Head of caudate nucleus (tissue), 42 donors: ENCODE results near the gene ATXN1.

Experiments
- DNase-seq, 42 donors: peaks; one replicate each; pipeline versions ENCODE4 v3.0.0 to v3.0.0-alpha.2; 2020 to 2021; ENCODE audit warnings: mixed read lengths in 7 of 42
- intact Hi-C: fragments of 100-400 bp; cut with DNase I; formaldehyde crosslinking; loops from one replicate; pipeline ENCODE4 v1.15.0; 2022

ATXN1 gene

DNA sequence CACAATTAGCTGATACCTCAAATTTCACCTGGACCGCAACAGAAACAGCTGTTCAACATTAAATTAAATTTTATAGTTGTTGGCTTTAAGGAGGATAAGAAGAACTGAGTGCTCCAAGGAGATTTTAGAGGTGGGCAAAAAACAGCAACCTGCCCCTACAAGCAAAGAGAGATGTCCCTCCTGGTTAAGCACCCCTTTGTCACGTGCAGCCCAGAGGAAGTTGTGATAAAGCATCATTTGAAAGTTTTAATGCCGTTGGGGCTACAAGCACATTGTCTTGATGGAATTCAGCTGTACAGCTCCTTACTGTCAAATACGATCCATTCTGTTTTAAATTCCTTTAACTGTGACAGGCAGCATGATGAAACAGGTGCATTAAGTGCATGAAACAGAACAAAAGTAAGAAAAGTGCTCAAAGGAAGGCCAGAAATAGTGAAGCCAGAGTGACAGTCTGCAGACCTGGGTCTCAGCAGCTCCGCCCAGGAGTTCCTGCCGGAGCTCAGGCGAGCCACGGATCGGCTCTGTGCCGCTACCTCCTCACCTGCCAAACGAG lies 327.8 kb downstream of the ATXN1 start:
- intact Hi-C loops = no loop called here
- no peak for DNase-seq

DNA sequence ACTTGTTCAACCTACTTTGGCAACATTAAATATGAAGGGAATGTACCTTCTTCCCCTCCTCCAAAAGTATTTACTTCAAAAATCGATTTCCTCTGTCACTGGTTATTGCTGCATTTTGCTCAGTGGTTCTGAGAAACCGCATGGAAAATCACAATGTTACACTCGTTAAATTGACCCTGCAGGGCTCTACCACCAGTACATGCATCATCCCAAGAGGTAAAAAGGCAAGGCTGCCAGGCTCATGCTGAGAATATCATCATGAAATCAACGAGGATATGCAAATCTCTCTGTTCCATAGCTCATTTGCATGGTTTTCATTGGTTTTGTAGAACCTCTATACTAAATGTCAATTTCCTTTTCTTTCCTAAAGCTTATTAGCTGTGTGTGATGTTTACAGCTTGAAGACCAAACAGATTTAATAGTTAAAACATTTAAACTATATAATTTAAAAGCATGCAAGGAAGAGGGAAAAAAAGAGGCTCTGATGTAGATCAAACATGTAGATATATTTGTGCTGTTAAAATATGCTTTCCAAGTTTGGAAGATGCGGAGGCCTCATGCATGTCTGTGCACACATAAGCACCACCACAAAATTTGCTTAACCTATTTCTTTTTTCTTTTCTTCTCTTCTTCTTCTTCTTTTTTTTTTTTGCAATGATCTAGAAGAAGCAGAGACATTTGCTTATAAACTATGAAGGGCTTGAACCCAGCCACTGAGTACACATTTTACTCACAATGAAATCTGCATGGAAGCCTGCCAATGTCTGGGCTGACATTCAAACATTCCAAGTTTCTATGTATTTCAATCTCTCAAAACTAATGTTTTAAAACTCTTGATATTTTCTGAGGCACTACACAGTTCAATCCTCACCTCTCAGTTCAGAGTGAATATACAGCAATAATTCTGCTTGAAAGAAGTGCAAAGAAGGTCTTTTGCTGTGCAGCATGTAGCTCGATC lies 328.9 kb downstream of the ATXN1 start:
- intact Hi-C loops = no loop called here
- DNase-seq = peak in 7 of 42 donors; percentile 33 to 73 (median 41)

DNA sequence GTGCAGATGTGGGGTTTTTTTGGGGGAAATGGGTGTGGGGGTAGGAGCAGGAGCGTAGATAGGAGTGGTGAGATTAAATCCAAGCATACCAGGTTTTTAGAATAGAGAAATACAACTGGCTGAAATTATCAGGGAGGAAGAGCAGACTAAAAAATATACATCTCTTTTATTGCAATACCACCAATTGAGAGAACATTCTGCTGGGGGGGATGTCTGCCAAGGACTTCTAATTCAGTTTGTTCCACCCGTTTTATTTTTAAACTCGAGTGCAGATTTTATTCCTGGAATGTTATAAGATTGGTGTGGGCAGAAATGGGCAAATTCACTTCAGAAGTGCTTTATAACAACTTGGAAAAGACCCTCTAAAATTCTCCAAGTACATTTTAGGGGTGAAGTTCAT lies 330.2 kb downstream of the ATXN1 start:
- intact Hi-C loops = no loop called here
- no peak for DNase-seq

DNA sequence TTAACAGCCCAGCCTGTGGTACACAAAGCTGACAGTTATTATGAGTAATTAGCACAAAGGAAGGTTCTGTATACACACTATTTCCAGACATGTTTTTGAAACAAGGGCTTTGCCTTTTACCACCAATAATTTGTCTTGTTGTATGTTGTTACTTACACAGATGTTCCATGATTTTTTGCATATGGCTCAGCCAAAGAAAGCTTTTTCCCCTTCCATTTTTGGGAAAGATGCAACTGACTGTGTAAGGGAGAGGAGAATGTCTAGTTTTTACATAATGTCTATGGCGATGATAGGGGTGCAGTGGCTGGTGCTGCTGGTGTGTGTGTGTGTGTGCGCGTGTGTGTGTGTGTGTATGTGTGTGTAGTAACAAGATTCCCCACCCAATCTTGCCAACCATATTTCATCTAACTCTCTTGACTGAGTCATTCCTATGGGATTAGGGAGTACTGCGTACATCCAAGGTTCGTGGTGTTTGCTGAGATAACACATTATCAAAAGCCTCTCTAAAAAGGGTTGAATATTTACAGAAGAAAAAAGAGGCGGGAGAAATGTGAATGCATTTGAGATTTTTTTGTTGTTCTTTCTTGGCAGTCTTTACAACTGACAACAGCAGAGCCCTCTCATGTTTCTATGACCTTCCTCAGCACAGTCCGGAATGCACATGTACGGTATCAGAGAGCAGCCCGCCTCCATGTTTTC lies 330.7 kb downstream of the ATXN1 start:
- intact Hi-C loops = no loop called here
- peak in 1 of 42 donors; percentile 37 for DNase-seq

DNA sequence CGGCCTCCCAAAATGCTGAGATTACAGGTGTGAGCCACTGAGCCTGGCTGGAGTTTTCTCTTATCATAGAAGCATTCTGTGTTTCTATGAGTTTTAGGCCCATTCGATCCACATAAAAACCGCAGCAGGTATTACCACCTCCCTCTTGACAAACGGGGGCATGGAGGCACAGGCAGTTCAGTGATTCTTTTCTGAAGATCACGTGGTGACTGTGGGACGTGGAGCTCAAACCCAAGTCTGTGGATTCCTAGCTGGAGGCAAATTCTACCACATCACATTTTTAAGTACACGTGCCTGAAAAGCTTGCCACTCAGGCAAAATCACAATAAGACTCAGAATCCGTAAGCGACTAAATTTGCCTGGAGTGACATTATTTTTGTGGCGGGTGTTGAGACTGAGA lies 331.6 kb downstream of the ATXN1 start:
- peak in 16 of 42 donors; percentile 14 to 66 (median 41) for DNase-seq
- intact Hi-C loops = loop anchor here (10.0 kb wide), 1 partner anchor 335 kb away; the partner anchor contains the start of gene ATXN1

GRCh38 chr6:16427124-16427523 lies 334.1 kb downstream of the ATXN1 start:
- intact Hi-C loops = loop anchor here (10.0 kb wide), 1 partner anchor 338 kb away; the partner anchor contains the start of gene ATXN1
- peak in 2 of 42 donors; percentile 34 to 46 for DNase-seq

DNA sequence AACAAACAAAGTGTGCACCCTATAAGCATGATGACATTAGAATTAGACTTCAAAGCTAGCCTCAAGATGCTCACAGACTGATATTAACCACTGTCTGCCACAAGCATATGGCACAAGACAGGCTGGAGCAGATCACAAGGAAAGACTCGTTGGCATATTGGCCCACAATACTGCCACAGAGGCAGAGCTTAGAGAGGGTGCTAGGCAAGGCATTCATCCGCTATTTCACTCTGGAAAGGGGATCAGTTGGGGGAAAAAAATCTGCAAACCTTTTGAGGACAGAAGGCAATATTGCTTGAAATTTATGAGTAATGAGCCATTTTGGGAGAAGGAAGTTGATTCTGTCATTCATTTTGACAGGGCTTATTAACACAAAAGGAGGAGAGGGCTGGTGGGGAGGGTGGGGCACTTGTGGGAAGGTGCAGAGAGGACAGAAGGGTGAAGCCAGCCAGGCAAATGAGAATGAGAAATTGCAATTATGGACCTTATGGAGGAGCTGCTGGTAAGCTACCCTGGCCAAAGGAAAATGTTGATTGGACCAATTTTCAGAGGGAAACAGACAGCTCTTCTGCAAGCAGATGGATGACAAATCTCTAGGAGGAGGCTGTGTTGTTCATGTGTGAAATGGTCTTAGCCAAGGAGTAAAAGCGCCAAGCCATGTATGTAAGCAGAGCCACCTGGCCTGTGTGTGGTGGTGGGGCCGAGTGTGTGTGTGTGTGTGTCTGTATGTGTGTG lies 335.2 kb downstream of the ATXN1 start:
- intact Hi-C loops = loop anchor here (10.0 kb wide), 1 partner anchor 339 kb away; the partner anchor contains the start of gene ATXN1
- DNase-seq = no peak

DNA sequence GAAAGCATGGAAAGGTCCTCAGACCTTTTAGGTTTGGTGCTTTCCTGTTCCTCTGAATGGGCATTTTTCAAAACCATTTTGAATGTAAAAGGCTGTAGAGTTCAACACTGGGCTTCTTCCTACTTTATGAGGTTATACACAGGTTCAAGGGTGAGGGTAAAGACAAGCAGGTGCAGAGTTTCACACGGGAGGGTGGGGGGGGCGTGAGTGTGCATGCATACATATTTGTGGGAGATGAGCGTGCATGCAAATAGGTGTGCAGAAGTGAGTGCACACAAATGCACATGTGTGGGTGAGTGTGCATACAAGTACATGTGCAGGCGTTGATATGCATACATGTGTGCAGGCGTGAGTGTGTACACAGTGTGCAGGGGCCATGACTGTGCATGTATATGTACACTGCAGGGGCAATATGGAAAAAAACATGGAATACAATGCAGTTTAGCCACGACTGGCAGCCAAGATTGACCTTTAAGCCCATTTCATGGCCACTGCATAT lies 339.7 kb downstream of the ATXN1 start:
- no peak for DNase-seq
- intact Hi-C loops = loop anchor here (10.0 kb wide), 1 partner anchor 343 kb away; the partner anchor contains the start of gene ATXN1

- DNase-seq = peak in 1 of 42 donors; percentile 31
- intact Hi-C loops = loop anchor here (10.0 kb wide), 1 partner anchor 344 kb away; the partner anchor contains the start of gene ATXN1
Measured at GRCh38 chr6:16420715-16421461, 340.4 kb downstream of the ATXN1 start.

DNA sequence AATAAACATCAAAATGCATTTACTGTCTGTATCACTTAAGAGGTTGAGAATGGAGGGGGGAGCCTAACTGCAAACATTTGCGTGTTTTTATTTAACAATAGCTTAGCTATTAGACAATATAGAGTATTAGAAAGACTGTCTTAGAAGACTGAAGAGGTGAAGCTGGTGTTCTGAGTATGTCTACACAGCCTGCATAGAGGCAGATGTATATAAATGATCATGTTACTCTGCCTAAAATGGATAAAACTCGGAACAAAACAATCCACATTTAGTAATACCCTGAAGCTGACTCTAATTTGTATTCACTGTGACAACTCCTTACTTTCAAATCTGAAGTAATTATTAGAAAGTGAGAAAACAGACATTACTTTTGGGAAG lies 340.9 kb downstream of the ATXN1 start:
- intact Hi-C loops = loop anchor here (10.0 kb wide), 1 partner anchor 344 kb away; the partner anchor contains the start of gene ATXN1
- DNase-seq = no peak

DNA sequence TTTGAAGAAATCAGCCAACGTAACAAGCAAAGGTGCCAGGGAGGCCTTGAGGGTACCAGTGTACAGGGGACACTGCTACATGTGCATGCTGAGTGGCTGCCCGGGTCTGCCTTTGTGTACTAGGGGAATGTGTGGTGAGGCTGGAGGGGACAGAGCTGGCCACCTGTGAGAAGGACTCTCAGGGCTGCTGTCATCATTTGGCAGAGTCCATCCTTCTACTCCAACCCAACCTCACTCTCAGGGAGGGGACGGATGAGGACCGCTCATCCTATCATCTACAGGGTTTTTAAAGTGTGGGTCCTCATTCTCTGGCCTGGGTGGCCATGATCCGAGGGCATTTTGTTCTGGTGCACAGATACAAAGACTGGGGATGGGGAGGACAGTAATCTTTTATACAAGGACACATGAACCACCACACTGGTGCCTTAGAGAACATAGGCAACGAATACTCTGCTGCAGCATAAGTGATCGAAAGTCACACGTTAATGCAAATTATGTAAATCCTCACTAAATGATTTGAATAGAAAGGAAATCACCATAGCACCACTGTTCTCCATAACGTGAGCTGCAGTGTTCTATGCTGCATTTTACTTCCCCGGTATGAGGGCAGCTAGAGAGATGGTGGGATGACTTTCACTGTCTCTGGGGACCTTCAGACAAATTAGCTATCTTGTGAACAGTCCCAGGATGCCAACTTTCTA lies 341.5 kb downstream of the ATXN1 start:
- intact Hi-C loops = loop anchor here (10.0 kb wide), 1 partner anchor 345 kb away; the partner anchor contains the start of gene ATXN1
- no peak for DNase-seq

DNA sequence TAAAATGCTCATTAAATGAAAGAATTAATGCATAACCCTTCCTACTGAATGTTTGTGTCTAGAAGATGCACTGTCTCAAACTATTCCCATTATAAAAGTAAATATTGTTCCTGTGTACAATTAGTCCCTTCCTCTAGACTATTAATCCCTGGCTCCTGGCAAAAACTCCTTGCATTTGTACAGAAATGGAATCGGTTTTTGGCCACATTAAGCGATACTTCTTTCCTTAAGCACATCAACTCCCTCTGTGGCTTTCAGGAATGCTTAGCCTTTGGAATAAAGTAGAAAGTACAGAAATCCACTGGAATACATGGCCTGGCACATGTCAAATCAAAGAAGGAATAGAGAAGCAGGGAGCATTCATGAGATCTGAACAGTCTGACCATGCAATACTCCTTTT lies 343.1 kb downstream of the ATXN1 start:
- intact Hi-C loops = no loop called here
- DNase-seq = no peak

DNA sequence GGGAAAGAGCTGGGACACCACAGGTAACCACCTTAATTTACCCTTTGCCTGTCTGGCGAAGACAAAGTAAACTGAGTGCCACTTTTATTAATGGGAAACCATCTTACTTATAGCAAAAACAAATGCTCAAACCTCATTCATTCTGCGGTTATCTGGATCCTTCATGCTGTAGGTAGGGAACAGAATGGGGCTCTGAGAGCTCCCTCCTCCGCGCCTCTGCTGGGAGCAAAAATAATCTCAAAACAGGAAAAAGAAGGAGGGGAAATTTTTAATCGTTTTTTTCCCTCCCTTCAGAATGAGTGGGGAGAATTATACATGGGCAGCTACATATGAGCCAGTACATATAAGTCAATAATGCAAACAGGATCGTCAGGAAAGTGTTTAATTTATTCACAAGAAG lies 345.6 kb downstream of the ATXN1 start:
- peak in 6 of 42 donors; percentile 32 to 54 (median 48) for DNase-seq

GRCh38 chr6:16414205-16414604 lies 347.1 kb downstream of the ATXN1 start:
- peak in 17 of 42 donors; percentile 28 to 79 (median 51) for DNase-seq
- intact Hi-C loops = no loop called here

More for the DNA sequence above, 345.6 kb downstream of the ATXN1 start:
- intact Hi-C loops = no loop called here

DNA sequence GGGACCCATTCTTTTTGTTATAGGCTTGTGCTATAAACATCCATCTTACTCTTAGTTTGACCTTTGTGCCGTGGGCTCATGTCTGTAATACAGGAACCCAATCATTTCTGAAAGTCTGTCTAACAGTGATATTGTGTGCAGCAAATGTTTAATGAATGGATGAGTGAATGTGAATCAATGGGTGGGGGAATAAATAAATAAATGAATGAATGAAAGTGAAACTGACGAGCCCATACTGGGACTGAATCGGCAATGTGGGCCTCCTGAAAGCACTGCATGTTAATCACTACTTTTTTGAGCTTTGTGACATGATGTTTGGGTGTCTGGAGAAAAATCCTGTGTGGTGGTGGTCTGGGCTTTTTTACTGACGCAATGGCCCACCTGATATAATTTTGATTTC lies 347.9 kb downstream of the ATXN1 start:
- no peak for DNase-seq
- intact Hi-C loops = no loop called here

GRCh38 chr6:16412982-16413381 lies 348.3 kb downstream of the ATXN1 start:
- no peak for DNase-seq
- intact Hi-C loops = no loop called here

DNA sequence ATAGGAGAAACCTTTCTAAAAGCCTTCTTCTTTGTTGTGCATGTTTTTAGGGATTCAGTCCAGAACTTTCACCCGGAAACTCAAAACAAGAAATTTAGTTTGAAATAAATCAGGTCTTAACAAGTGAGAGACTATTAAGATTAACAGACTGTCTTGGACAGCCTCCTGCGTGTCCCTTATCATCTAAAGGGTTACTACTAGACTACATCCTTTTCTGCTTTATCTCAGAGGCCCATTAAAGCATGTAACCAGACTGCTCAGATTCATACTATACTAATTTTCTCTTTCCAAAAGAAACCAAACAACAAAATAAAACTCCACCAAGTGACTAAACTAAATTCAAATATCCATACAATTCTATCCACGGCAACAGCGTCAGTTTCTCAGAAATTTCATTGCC lies 349.1 kb downstream of the ATXN1 start:
- intact Hi-C loops = no loop called here

More for the DNA sequence above, 349.1 kb downstream of the ATXN1 start:
- no peak for DNase-seq
